Dermis blood vessel endothelial cell (primary cell): ENCODE results near the gene SPSB2. TPM values are rescaled to one million over a fixed set of nuclear protein-coding genes. Genes with fewer than 3 reads are reported as not detected.
"Not testable (repeated sequence)": the region's sequence is repeated elsewhere in the genome, so short reads cannot be mapped to it uniquely, and the experiment has no call there.

Source experiments
- DNase-seq: peaks from one replicate; pipeline ENCODE4 v3.0.0; 2010
- total RNA-seq: library from RNA; depleted of rRNA; stranded (reverse); fragments of >200 nt; gene quantifications from 2 replicates; pipeline ENCODE4 v1.2.3, GENCODE V29; 2014

SPSB2 gene
- total RNA-seq, 1 donor from 2014 or later, result 6.0 TPM

- DNase-seq, result peak; percentile 88
Measured at GRCh38 chr12:6899837-6900519, 26.9 kb upstream of the SPSB2 start.

- DNase-seq, result no peak
Measured at GRCh38 chr12:6899427-6899826, 26.3 kb upstream of the SPSB2 start.

GRCh38 chr12:6896846-6897435 is 23.8 kb upstream of the SPSB2 start:
- no peak for DNase-seq

DNA sequence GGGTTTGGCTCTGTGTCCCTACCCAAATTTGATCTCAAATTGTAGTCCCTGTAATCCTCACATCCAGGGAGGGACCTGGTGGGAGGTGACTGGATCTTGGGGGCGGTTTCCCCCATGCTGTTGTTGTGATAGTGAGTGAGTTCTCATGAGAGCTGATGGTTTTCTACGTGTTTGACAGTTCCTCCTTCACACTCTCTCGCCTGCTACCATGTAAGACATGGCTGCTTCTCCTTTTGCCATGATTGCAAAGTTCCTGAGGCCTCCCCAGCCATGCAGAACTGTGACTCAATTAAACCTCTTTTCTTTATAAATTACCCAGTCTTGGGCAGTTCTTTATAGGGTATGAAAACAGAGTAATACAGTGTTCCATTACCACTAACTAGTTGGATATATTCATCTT is 21.2 kb upstream of the SPSB2 start:
- no peak for DNase-seq

- not testable (repeated sequence) for DNase-seq
Measured at GRCh38 chr12:6892683-6893082, 19.6 kb upstream of the SPSB2 start.

DNA sequence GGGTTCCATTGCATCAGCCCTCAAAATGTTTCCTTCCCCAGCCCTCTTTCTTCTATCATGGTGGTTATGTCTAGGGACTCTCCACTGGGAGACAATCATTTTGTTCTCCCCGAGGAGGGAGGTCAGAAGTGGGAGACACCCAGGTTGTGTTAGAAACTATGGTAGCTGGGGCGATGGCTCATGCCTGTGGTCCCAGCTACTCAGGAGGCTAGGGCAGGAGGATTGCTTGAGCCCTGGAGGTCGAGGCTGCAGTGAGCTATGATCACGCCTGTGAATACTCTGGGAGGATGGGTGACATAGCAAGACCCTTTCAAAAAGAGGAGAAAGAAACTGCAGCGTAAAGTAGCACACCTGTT is 18.5 kb upstream of the SPSB2 start:
- no peak for DNase-seq

GRCh38 chr12:6890789-6891645 is 17.9 kb upstream of the SPSB2 start:
- peak; percentile 99 for DNase-seq

GRCh38 chr12:6889775-6890573 is 16.9 kb upstream of the SPSB2 start:
- DNase-seq, result not testable (repeated sequence)

DNA sequence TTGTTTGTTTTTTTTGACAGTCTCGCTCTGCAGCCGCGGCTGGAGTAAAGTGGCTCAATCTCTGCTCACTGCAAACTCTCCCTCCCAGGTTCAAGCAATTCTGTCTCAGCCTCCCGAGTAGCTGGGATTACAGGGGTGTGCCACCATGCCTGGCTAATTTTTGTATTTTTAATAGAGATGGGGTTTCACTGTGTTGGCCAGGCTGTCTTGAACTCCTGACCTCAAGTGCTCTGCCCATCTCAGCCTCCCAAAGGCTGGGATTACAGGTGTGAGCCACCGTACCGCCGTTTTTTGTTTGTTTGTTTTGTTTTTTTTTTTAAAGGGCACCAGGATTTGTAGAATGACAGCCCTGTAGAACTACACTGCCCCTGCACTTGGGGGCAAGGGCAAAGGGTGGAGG is 15.7 kb upstream of the SPSB2 start:
- DNase-seq, result not testable (repeated sequence)

DNA sequence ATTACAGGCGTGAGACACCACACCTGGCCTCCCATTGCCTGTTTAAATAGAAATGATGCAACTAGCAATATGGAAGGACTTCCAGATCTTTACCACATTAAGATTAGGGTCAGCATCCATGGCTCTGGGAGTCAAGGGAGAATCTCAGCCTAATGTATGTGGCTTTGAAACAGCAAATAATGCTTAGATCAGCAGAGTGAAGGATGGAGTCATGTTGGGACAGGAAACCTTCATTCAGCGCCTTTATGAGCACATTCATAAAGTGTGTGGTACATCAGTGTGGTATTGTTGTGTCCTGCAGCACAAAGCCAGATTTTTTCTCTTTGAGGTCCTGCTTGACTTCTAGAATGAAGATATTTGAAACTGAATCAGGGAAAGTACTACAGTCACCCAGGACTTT is 15.3 kb upstream of the SPSB2 start:
- DNase-seq, result no peak

GRCh38 chr12:6887460-6887859 is 14.4 kb upstream of the SPSB2 start:
- DNase-seq, result no peak

GRCh38 chr12:6886206-6886999 is 13.3 kb upstream of the SPSB2 start:
- not testable (repeated sequence) for DNase-seq

GRCh38 chr12:6884539-6884938 is 11.4 kb upstream of the SPSB2 start:
- no peak for DNase-seq

- no peak for DNase-seq
Measured at GRCh38 chr12:6883683-6884082, 10.6 kb upstream of the SPSB2 start.

GRCh38 chr12:6883252-6883651 is 10.1 kb upstream of the SPSB2 start:
- no peak for DNase-seq

DNA sequence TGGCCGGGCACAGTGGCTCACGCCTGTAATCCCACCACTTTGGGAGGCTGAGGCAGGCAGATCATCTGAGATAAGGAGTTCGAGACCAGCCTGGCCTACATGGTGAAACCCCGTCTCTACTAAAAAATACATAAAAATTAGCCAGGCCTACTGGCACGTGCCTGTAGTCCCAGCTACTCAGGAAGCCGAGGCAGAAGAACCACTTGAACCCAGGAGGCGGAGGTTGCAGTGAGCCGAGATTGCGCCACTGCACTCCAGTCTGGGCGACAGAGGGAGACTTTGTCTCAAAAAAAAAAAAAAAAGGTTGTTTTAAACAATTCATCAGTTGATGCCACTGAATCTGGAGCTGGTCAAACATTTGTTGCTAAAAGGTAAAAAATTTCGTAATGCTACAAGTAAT is 6.7 kb upstream of the SPSB2 start:
- not testable (repeated sequence) for DNase-seq

DNA sequence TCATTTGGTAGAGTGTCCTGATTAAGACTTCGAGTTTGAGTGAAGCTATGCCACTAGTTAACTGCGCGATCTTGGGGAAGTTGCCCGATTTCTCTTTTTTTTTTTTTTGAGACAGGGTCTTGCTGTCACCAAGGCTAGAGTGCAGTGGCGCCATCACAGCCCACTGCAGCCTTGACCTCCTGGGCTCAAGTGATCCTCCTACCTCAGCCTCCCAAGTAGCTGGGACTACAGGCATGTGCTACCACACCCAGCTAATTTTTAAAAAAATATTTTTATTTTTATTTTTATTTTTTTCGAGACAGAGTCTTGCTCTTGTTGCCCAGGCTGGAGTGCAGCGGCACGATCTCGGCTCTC is 889 bp upstream of the SPSB2 start:
- DNase-seq, result not testable (repeated sequence)

GRCh38 chr12:6872073-6873048 is 742 bp downstream of the SPSB2 start:
- peak; percentile 86 for DNase-seq

- DNase-seq, result no peak
Measured at GRCh38 chr12:6871052-6871957, 1.8 kb downstream of the SPSB2 start.

DNA sequence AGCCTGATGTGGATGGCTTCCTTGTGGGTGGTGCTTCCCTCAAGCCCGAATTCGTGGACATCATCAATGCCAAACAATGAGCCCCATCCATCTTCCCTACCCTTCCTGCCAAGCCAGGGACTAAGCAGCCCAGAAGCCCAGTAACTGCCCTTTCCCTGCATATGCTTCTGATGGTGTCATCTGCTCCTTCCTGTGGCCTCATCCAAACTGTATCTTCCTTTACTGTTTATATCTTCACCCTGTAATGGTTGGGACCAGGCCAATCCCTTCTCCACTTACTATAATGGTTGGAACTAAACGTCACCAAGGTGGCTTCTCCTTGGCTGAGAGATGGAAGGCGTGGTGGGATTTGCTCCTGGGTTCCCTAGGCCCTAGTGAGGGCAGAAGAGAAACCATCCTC is 2.8 kb downstream of the SPSB2 start:
- DNase-seq, result not testable (repeated sequence)
